Keratinocyte (primary cell): Measurements from ENCODE around the gene TAL1.

Experiments used
- EZH2 ChIP-seq: IDR thresholded peaks from one replicate; pipeline ENCODE4 v1.6.1; 2012; ENCODE audit warnings: inconsistent platforms, mild to moderate bottlenecking, low read length, moderate library complexity
- TF ChIP-seq, protein P1 (sequence below), 3 experiments: IDR thresholded peaks in 1 of 3; conservative IDR thresholded peaks in 1 of 3; optimal IDR thresholded peaks in 1 of 3; 2 replicates in 2 of 3; 3 replicates in 1 of 3; pipeline versions ENCODE3 to v1.5.1; 2011; ENCODE audit warnings: low read length in 3 of 3, mild to moderate bottlenecking in 3 of 3, moderate library complexity in 2 of 3, control low read depth in 1 of 3, inconsistent platforms in 1 of 3; ENCODE audit not compliant: insufficient read depth in 2 of 3; ENCODE audit errors: extremely low read depth in 1 of 3

GRCh38 chr1:47180603-47181094 lies 51.4 kb downstream of the TAL1 start:
- TF ChIP-seq, protein P1, sequence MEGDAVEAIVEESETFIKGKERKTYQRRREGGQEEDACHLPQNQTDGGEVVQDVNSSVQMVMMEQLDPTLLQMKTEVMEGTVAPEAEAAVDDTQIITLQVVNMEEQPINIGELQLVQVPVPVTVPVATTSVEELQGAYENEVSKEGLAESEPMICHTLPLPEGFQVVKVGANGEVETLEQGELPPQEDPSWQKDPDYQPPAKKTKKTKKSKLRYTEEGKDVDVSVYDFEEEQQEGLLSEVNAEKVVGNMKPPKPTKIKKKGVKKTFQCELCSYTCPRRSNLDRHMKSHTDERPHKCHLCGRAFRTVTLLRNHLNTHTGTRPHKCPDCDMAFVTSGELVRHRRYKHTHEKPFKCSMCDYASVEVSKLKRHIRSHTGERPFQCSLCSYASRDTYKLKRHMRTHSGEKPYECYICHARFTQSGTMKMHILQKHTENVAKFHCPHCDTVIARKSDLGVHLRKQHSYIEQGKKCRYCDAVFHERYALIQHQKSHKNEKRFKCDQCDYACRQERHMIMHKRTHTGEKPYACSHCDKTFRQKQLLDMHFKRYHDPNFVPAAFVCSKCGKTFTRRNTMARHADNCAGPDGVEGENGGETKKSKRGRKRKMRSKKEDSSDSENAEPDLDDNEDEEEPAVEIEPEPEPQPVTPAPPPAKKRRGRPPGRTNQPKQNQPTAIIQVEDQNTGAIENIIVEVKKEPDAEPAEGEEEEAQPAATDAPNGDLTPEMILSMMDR (optimal IDR thresholded peaks at IDR 0.05 in 1 of 3, IDR thresholded peaks at IDR 0.05 in 1 of 3, conservative IDR thresholded peaks at IDR 0.05 in 1 of 3; ENCODE audit: extremely low read depth in 1 of 3, insufficient read depth in 2 of 3, low read length in 3 of 3) = no peak
- TF ChIP-seq EZH2 = no peak
